Measurements from ENCODE around the gene SPATA16. TPM values are rescaled to one million over a fixed set of nuclear protein-coding genes. Genes with fewer than 3 reads are reported as not detected.
"Not testable (repeated sequence)": the region's sequence is repeated elsewhere in the genome, so short reads cannot be mapped to it uniquely, and the experiment has no call there.

SPATA16 gene
- total RNA-seq, 2 experiments from 2014 or later: not detected

DNA sequence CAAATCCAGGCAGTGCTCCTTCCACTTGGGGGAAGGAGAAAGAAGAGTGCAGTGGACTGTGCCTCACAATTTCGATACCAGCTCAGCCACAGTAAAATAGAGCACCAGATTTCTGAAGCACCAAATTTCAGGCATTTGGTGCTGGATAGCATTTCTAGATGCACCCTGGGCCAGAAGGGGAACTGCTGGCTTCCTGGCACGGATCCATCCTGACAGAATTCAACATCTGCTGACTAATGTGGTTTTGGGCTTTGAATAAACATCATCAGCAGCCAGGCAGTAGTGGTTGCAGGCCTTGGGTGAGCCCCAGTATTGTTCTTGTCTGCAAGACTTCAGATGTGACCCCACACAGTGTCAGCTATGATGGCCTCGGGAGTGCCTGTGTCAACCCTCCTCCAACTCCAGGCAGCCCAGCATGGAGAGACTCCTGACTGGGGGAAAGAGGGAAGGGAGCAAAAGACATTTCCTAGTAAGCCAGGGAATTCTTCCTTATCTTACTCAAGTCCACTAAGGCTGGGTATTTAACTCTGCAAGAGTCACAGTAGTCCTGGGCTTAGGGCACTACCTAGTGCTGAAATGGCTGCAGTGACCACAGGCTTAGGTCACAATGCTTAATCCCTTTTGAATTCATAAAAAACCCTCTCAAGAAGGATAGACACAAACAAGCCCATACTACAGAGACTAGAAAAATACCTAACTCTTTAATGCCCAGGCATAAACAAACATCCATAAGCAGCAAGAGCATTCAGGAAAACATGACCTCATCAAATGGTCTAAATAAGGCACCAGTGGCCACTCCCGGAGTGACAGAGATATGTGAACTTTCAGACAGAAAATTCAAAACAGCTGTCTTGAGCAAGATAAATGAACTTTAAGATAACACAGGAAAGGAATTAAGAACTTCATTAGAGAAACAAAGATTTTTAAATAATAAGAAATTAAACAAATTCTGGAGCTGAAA lies 74.7 kb downstream of the SPATA16 start:
- POLR2A ChIA-PET: no interaction called here
- CTCF ChIA-PET: no interaction called here

DNA sequence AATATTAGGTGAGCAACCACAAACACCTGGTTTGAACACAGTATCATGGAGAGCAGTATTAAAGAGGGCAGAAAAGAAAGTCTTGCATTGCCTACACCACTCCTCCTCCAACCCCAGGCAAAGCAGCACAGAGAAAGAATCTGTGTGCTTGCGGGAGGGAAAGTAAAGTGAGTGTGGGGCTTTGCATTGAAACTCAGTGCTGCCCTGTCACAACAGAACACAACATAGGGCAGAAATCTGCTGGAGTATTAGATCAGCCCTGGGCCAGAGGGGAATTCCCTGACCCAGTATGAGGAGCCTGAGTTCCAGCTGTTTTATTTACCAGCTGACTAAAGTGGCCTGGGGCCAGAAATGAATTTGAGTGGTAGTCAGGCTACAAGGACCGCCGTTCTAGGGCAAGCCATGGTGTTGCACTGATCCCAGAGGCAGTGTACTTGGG lies 75.5 kb downstream of the SPATA16 start:
- CTCF ChIA-PET: no interaction called here
- POLR2A ChIA-PET: no interaction called here

DNA sequence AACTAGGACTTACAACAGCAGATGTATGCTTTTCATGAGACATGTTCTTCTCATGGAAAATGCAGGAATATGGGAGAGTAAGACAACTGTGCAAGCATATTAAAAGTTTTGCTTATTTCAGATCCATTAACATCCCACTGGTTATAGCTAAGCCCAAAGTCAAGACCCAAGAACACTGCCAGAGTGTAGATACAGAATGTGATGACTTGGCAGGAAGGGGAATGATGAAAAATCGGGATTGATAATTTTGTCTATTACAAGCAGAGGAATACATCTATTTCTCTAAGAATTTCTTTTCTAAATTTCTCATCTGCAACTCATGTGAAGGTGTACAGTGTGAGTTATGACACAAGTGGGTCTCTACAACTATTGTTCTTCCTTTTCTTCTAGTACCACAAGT lies 76.4 kb downstream of the SPATA16 start:
- ChIA-PET CTCF (no interaction called here), POLR2A (no interaction called here)

DNA sequence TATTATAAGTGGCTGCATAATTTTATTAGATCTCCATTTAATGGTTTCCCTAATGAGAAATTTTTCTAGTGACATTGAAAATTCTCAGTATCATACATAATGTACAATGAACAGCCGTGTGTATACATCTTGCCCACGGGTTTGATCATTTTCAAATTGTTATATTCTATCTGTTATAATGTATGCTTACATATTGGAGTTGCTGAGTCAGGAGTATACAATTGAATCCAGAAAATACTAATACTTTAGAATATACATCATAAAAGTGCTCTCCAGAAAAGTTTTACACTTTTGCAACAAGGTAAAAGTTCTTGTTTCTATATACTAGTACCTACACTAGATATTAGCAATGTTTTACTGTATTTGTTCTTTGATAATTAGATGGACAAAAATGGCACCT lies 82.8 kb downstream of the SPATA16 start:
- POLR2A ChIA-PET: no interaction called here
- CTCF ChIA-PET: no interaction called here

DNA sequence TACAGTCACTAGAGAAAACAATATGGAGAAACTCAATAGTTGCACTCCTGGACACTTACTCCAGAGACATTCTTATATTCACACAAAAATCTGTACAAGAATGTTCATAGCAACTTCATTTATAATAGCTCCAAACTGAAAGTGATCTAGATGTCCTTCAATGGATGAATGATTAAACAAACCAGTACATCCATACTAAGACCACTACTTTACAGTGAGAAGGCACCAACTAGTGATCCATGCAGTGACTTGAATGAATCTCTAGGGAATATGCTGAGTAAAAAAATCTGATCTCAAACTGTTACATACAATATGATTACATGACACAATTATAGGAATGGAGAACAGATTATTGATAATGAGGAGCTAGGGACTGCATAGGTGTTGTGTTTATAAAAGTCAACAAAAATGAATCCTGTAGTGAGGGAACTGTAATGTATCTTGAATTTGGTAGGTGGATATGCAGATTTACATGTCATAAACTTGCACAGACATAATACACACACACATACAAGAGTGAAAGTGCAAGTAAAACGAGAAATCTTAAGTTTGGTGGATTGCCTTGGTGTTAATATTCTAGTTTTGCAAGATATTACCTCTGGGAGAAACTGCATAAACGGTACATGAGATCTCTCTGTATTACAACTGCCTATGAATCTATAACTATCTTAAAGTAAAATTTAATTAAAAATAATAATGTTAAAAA lies 85.7 kb downstream of the SPATA16 start:
- POLR2A ChIA-PET: no interaction called here
- CTCF ChIA-PET: no interaction called here

DNA sequence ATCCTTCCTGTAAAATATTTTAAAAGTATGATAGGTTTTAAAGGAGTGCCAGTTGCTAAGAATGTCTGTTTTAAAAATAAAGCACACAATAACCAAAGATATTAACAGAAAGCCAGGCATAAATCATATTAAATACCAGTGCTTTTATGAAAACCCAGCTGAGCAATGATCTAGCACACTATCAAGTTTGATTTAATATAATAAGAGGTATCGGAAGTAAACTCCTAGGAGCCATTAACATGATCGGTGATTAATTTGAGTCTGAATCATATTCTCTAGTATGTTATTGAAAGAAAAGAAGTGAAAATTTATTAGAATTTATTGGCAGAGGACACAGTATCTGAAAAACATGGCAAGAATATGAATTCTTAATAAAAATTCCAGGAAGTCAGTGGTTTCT lies 91.7 kb downstream of the SPATA16 start:
- ChIA-PET CTCF (no interaction called here), POLR2A (no interaction called here)

DNA sequence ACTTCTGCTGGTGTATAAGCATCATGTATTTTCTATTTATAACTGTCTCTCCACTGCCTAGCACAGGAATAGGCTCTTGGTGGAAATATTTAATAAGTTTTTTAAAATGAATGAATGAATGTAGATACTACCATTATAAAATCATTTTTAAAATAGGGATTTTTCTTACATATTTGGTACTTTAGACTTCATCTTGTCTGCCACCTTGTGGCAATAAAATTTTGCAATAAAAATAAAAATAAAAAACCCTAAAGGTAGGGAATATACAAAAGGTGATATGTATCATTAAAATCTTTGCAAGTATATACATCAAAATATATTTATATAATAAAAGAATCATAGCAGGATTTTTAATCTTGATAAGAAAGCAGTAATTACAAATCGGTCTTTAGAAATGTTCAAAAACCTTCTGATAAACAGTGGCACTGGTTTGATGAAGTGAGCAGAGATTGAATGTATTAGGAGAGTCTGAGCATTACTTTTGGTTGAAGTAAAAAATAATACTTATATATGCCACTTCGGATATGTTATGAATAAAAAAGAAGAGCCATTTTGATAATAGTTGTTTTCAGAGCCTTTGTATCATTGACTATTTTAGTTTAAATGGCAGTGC lies 95.2 kb downstream of the SPATA16 start:
- POLR2A ChIA-PET: no interaction called here
- CTCF ChIA-PET: no interaction called here

DNA sequence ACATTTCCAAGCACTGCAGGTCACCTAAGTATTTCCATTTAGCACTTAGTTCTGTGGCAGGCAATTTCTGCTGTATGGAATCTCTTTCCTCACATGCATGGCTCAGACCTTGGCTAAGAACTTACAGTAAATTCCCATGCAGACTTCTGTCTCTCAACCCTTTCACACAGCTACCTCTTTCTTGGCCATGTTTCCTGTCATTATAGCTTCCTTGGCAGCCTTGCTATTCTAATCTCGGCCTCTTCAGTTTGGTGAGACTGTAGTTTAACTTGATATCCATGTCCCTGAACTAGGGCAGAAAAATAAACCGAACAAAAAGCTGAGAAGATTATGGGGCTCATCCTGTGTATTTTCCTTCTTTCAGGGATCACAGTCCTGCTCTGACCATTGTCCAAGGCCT lies 96.0 kb downstream of the SPATA16 start:
- ChIA-PET POLR2A (no interaction called here), CTCF (no interaction called here)

DNA sequence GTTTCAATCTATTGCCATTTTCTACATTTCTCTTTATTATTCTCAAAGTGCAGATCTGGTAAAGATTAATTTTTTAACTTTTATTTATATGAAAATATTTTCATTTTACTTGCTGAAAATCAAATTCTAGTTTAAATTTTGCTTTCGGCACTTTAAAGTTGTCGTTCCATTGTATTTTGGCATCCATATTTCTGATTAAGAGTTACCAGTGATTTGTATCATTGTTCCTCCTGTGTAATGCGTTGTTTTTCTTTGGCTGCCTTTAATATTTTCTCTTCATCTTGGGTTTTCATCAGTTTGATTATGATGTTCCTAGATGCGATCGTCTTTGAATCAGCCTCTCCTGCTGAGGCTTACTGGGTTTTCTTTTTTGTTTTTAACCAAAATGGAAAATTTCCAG lies 97.3 kb downstream of the SPATA16 start:
- CTCF ChIA-PET: no interaction called here
- POLR2A ChIA-PET: no interaction called here

DNA sequence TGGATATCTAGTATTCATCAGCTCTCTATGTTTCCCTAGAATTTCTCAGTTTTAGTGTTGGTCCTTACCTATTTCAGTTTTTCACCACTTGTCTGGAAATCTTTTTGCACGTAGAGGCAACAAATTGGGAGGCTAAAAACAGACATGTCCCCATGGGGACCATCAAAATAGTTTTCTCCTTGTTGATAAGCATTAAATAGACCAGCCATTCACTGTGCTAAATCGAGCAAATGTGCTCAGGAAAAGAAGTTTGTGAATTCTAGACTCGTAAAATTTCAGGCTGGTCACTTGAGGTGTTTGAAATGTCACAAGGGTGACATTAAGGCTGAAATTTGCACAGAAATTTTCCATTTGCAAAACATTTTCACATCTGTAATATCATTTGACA lies 102.6 kb downstream of the SPATA16 start:
- ChIA-PET CTCF (no interaction called here), POLR2A (no interaction called here)

DNA sequence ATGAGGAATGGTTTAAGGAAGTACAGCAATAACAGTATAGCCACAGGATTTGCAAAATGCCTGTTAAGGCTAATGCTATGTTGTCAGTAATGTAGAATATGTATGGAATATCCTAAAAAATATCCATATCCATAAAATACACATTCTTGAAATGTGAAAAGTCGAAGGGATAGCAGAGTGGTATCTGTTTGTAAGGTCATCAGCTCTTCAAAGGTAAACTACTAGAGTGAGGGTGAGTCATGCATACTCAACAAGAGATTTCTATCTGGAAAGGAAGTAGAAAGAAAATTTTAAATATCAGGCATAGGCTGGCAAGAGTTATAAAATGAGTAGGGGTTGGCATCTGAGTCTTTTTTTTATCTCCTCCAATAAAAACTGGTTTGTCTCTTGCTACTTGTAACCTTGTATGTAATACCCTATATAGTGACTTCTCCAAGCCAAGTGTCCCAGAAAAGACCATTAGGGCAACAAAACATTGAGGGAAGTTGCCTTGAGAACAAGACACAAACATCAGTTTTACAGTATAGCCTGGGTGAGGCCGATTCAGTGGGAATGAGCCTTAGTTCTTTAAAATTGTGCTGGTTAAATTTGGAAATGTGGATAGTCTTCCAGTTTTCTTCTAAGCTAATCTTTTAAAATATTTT lies 103.1 kb downstream of the SPATA16 start:
- ChIA-PET POLR2A (no interaction called here), CTCF (no interaction called here)

DNA sequence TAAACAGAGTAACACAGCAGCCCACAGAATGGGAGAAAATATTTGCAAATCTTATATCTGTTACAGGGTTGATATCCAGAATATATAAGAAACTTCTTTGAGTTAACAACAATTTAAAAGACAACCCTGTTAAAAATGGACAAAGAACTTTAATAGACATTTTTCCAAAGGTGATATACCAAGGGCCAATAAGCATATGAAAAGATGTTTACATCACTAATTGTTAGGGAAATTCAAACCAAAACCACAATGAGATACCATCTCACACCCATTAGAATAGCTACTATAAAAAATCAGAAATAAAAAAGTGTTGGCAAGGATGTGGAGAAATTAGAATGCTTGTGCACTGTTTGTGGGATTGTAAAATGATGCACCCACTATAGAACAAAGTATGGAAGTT lies 110.8 kb downstream of the SPATA16 start:
- CTCF ChIA-PET: no interaction called here
- POLR2A ChIA-PET: no interaction called here

DNA sequence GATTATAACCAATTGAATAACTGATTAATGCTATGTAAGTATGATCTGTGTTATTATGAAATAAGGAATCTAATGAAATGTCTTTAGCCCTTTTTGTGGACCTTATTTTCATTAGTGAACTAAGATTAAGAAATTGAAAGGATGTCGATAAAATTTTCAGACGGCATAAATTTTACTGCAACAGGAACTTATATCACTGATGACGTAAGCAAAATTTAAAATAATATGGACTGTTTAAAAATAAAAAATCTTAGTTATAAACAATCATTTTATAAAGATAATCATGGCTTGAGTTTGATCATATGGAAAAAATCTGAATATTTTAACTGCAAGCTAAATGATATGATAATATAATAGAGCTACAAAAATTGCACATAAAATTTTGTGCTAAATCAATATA lies 112.7 kb downstream of the SPATA16 start:
- ChIA-PET POLR2A (no interaction called here), CTCF (interaction anchor here (0.6 kb wide), 1 partner anchor 1973 kb away, joined by 3 read pairs; no protein-coding TSS in a partner anchor)

DNA sequence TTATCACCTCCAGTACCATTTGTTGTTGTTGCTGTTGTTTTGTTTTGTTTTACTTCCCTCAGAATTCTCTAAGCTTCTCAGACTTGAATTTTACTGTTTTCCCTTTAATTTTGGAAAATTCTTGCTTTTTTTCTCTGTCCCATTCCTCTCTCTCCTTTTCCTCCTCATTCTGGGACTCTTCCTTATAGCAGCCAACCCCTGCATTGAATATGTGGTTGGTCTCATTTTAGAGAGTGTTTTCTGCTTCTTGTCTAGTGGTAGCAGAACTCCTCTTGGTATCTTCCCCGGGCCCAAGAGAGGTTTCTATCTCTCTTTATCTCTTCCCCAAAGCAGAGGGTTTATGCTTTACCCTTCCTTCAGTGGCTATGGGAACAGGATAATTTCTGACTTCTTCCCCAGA lies 113.6 kb downstream of the SPATA16 start:
- ChIA-PET POLR2A (no interaction called here), CTCF (no interaction called here)

DNA sequence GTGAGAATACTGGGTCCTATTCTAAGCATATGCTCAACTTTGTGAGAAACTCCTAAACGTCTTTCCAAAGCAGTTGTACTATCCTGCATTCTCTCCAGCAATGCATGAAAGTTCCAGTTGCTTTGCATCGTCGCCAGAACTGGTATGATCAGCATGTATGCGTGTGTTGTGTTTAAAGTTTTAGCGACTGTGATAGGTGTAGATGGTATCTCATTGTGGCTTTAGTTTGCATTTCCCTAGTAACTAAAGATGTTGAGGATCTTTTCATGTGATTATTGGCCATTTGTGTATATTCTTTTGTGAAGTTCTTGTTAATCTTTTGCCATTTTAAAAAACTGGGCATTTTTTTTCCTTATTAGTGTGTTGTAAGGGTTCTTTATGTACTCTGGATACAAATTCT lies 115.1 kb downstream of the SPATA16 start:
- POLR2A ChIA-PET: no interaction called here
- CTCF ChIA-PET: no interaction called here

DNA sequence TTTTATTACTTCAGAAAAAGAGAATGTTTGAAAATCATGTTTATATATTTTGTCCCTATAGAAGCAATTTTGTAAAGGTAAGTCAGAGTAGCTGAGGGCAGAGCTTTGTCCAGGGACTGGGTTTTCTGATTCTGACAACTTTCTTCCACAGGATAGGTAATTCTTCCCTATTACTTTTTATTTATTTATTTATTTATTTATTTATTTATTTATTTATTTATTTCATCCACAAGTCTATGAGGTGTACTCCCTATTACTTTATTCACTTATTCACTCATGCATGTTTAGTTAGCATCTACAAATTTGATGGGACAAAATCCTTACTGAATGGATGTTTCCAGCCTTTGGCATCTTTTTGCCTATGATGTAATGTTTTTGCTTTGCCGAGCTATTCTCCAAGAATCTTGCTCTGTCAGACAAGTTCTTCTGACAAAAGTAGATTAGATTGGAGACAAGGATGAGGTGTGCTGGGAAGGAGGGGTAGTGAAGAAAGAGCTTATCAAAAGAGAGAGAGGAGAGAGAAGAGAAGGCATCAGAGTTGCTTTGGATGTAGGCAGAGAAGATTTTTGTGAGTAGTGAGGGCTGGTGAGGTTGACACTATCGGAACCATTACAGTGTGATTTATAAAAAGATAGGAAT lies 119.4 kb downstream of the SPATA16 start:
- ChIA-PET CTCF (no interaction called here), POLR2A (no interaction called here)

DNA sequence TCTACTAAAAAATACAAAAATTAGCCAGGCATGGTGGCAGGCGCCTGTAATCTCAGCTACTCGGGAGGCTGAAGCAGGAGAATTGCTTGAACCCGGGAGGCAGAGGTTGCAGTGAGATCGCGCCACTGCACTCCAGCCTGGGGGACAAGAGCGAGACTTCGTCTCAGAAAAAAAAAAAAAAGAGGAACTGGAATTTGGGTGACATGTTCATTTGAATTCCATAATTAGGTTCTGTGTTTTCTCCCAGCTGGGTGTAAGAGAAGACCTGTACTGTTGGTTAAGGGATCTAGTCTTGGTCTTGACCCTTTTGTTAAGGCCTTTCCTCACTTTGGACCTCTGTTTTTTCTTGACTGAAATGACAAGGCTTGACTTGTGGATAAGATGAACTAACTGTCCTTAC lies 120.9 kb downstream of the SPATA16 start:
- POLR2A ChIA-PET, CTCF ChIA-PET: not testable (repeated sequence)

DNA sequence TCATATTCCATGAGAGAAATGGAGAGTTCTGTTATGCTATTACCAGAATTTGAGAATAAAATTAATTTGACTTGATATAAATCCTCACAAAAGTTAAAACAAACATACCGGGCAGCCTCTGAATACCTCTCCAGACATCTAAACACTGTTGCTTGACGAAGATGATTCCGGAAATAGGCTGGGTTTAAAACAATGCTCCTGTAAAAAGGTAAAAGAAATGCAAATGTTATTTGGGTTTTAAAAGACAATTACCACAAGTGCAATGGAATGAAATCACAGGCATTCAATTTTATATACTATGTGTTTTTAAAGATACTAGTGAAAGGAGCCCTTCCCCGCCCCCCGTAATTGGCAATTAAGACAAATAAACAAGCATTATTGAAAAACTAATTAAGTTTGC lies 121.7 kb downstream of the SPATA16 start:
- POLR2A ChIA-PET: no interaction called here
- CTCF ChIA-PET: no interaction called here

DNA sequence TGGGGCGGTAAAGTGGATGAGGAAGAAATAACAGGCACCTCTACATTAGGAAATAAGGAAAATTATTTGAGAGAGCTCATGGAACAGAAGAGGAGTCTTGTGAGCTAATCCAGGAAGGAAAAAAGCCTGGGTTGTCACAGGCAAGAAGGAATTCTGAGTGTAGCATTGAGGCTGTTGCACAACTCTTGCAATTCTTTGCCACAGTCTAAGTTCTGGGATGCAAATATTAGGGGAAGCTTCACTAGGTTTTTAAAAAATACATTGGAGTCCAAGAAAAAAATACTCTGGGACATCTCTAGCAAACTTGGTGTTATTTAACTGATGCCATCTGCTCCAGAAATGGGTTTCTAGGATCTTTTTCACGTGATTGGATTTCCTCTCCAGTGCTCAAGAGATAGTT lies 122.3 kb downstream of the SPATA16 start:
- ChIA-PET POLR2A (no interaction called here), CTCF (no interaction called here)

DNA sequence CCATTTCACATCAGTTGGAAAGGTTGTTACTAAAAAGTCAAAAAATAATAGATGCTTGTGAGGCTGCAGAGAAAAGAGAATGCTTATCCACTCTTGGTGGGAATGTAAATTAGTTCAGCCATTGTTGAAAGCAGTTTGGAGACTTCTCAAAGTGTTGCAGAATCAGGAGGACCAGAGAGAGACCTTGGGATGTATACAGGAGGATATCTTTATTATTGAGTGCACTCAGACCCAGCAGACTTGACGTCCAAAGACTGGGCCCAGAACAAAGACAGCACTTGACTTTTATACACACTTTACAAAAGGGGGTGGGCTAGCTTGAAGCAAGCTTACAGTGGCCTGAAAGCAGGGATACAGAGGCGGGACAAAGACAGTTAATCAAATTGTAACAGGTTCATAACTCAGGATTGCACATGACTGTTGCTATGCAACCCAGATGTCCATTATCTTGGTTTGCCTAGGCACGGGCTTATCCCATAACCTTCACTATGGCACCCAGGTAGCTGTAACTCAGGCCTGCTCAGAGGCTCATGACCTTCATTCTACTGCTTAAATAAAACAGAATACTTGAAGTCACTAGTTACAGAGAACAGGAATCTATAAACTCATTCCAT lies 127.7 kb downstream of the SPATA16 start:
- ChIA-PET CTCF (no interaction called here), POLR2A (no interaction called here)

All from activated CD8-positive, alpha-beta memory T cell treated with anti-CD3 and anti-CD28 coated beads for 36 hours (primary cell).